Mesothelial cell of epicardium (in vitro differentiated cells): ENCODE results near the gene WIF1. TPM values are rescaled to one million over a fixed set of nuclear protein-coding genes. Genes with fewer than 3 reads are reported as not detected.

Source experiments
- DNase-seq, 2 experiments: peaks; one replicate each; pipeline ENCODE4 v3.0.0; 2021; ENCODE audit warnings: low spot score in 2 of 2; ENCODE audit not compliant: unreplicated experiment in 2 of 2
- H3K27ac Mint-ChIP-seq: 2 replicates; pipeline ENCODE4 v1.8.0; 2021; ENCODE audit warnings: mixed read lengths
- H3K27me3 Mint-ChIP-seq: 2 replicates; pipeline ENCODE4 v1.8.0; 2021; ENCODE audit warnings: low read depth, mixed read lengths
- H3K36me3 Mint-ChIP-seq: 2 replicates; pipeline ENCODE4 v1.8.0; 2021; ENCODE audit warnings: mixed read lengths
- H3K4me1 Mint-ChIP-seq: 2 replicates; pipeline ENCODE4 v1.8.0; 2021; ENCODE audit warnings: mixed read lengths
- H3K4me3 Mint-ChIP-seq: 2 replicates; pipeline ENCODE4 v1.8.0; 2021; ENCODE audit warnings: mild to moderate bottlenecking, moderate library complexity, mixed read lengths
- H3K9me3 Mint-ChIP-seq: 2 replicates; pipeline ENCODE4 v1.8.0; 2021; ENCODE audit warnings: mixed read lengths
- total RNA-seq: library from RNA; stranded (reverse); gene quantifications from 3 replicates; pipeline ENCODE4 v1.2.1, GENCODE V29; 2021
- TF ChIP-seq, protein P1 (sequence below): fragments of 200-600 bp; sonication (generic); IDR thresholded peaks from one replicate; pipeline ENCODE4 v1.5.0; 2021; ENCODE audit warnings: antibody characterized with exemption; ENCODE audit not compliant: unreplicated experiment

Gene WIF1
- total RNA-seq, 1 donor from 2014 or later, result 23.4 TPM

DNA sequence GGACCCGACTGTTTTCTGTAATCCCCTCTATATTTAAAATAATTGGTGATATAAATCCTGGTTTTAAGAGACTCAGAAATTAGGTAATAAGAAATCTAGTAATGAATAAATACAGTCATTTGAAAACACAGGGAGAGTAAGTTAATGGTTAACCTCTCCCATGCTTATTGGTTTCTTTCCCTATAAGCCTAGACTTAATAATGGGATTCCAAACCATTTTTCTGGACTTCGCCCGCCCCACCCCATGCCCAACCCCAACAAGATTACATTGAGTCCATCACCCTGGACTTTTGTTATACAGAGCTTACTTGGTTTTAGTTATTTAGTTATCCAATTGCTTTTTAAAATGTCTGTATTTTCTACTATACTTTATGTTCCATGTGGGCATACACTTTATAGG, 98.7 kb downstream of the WIF1 start:
- H3K36me3 Mint-ChIP-seq, result peaks cover 2% of the 10 kb centered on the region
- TF ChIP-seq, protein P1, sequence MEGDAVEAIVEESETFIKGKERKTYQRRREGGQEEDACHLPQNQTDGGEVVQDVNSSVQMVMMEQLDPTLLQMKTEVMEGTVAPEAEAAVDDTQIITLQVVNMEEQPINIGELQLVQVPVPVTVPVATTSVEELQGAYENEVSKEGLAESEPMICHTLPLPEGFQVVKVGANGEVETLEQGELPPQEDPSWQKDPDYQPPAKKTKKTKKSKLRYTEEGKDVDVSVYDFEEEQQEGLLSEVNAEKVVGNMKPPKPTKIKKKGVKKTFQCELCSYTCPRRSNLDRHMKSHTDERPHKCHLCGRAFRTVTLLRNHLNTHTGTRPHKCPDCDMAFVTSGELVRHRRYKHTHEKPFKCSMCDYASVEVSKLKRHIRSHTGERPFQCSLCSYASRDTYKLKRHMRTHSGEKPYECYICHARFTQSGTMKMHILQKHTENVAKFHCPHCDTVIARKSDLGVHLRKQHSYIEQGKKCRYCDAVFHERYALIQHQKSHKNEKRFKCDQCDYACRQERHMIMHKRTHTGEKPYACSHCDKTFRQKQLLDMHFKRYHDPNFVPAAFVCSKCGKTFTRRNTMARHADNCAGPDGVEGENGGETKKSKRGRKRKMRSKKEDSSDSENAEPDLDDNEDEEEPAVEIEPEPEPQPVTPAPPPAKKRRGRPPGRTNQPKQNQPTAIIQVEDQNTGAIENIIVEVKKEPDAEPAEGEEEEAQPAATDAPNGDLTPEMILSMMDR, result no peak
- peaks cover 27% of the 10 kb centered on the region for H3K27me3 Mint-ChIP-seq
- H3K4me1 Mint-ChIP-seq, result peaks cover 16% of the 10 kb centered on the region
- no peak for DNase-seq
- no peak overlapping the region for H3K4me3 Mint-ChIP-seq
- H3K9me3 Mint-ChIP-seq, result peaks cover 12% of the 10 kb centered on the region
- no peak overlapping the region for H3K27ac Mint-ChIP-seq

DNA sequence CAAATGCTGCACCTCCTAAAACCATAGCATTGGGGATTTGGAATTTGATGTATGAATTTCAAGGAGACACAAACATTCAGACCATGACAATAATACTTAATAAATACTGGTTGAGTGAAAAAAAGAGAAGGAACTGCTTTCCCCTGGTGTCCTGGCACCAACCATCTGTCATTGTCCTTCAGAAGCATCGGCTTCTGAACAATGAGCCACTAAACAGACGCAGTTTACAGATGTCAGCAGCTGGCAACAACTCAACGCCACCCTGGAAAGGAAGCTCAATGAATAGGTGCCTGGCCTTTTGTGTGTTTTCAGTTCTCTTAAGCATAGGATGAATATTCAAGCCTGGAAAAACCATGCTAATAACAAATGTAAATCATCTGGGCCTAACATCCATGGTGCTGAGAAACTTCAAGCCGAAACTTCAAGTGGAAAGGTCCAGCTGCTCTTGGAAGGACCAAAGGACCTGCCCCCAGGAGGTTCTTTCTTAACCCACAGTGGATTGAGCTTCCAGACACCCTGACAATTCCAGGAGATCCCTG, 101.3 kb downstream of the WIF1 start:
- H3K4me1 Mint-ChIP-seq, result peaks cover 5% of the 10 kb centered on the region
- peaks cover 52% of the 10 kb centered on the region for H3K27me3 Mint-ChIP-seq
- H3K27ac Mint-ChIP-seq, result no peak overlapping the region
- TF ChIP-seq, protein P1, result no peak
- H3K4me3 Mint-ChIP-seq, result no peak overlapping the region
- peaks cover 2% of the 10 kb centered on the region for H3K36me3 Mint-ChIP-seq
- no peak for DNase-seq
- H3K9me3 Mint-ChIP-seq, result peaks cover 6% of the 10 kb centered on the region

DNA sequence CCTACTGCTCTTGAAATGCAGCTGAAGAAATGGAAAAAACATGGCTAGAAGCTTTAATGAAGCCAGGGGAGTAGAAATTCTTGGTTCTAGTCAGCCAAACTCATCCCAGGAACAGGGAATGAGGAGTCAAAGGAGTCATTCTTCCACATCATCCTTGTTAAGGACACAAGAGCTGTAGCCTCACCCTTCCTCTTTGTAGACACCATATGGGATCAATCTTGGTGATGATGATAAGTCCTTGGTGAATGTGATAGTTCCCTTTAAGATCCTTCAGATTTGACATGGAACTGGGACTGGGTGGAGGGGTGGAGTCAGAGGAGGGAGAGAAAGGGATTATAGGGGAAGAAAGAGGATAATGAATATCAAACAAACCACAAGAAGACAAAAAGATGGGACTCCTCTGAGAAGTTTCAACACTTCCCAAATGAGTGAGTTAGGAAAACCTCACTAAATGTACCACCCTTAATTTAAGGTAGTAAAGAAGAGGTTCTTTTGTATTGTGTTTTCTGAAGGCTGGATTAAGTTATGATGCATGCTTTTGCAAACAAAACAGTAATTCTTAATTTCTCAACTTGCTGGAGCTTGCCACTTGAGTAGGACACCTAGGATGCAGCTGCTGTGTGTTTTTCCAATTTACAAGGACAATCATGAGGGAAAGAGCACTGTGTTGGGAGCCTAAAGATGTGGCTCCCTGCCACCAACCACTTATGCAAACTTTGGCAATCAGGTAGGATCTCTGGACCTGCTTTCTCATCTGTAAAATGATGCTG, 104.0 kb downstream of the WIF1 start:
- TF ChIP-seq, protein P1, result no peak
- Mint-ChIP-seq H3K4me1 (peaks cover 5% of the 10 kb centered on the region), H3K27me3 (peaks cover 64% of the 10 kb centered on the region), H3K4me3 (no peak overlapping the region), H3K27ac (no peak overlapping the region), H3K9me3 (no peaks in the 10 kb centered on the region), H3K36me3 (peaks cover 2% of the 10 kb centered on the region)
- DNase-seq, result no peak

GRCh38 chr12:65015850-65016249, 105.3 kb downstream of the WIF1 start:
- Mint-ChIP-seq H3K27ac (no peak overlapping the region), H3K36me3 (no peaks in the 10 kb centered on the region), H3K4me3 (no peak overlapping the region), H3K4me1 (peaks cover 9% of the 10 kb centered on the region), H3K9me3 (no peaks in the 10 kb centered on the region), H3K27me3 (peaks cover 65% of the 10 kb centered on the region)
- TF ChIP-seq, protein P1, result no peak
- DNase-seq, result no peak

- no peaks in the 10 kb centered on the region for H3K9me3 Mint-ChIP-seq
- H3K4me3 Mint-ChIP-seq, result no peak overlapping the region
- no peak for DNase-seq
- TF ChIP-seq, protein P1, result no peak
- no peaks in the 10 kb centered on the region for H3K36me3 Mint-ChIP-seq
- no peak overlapping the region for H3K27ac Mint-ChIP-seq
- peaks cover 67% of the 10 kb centered on the region for H3K27me3 Mint-ChIP-seq
- H3K4me1 Mint-ChIP-seq, result peaks cover 9% of the 10 kb centered on the region
Observed at GRCh38 chr12:65014504-65015271, 106.4 kb downstream of the WIF1 start.
